ENCODE data around the gene INTS2. TPM values are rescaled to one million over a fixed set of nuclear protein-coding genes. Genes with fewer than 3 reads are reported as not detected.
"Not testable (repeated sequence)": the region's sequence is repeated elsewhere in the genome, so short reads cannot be mapped to it uniquely, and the experiment has no call there.

The INTS2 gene
- total RNA-seq, 4 donors from 2014 or later, result 6.7 to 13.2 (median 10.2) TPM

DNA sequence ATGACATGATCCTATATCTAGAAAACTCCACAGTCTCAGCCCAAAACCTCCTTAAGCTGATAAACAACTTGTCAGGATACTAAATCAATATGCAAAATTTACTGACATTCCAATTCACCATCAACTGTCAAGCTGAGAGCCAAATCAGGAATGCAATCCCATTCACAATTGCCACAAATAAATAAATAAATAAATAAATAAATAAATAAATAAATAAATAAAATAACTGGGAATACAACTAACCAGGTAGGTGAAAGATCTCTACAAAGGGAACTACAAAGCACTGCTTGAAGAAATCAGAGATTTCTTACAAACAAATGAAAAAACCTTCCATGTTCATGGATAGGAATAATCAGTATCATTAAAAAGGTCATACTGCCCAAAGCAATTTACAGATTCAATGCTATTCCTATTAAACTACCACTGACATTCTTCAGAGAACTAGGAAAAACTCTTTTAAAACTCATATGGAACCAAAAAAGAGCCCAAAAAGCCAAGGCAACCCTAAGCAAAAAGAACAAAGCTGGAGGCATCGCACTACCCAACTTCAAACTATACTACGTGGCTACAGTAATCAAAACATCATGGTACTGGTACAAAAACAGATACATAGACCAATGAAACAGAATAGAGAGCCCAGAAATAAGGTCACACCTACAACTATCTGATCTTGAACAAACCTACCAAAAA is 102.2 kb downstream of the INTS2 start:
- TF ChIP-seq POLR2A (IDR thresholded peaks at IDR 0.05), result no peak
- TF ChIP-seq, protein P1, sequence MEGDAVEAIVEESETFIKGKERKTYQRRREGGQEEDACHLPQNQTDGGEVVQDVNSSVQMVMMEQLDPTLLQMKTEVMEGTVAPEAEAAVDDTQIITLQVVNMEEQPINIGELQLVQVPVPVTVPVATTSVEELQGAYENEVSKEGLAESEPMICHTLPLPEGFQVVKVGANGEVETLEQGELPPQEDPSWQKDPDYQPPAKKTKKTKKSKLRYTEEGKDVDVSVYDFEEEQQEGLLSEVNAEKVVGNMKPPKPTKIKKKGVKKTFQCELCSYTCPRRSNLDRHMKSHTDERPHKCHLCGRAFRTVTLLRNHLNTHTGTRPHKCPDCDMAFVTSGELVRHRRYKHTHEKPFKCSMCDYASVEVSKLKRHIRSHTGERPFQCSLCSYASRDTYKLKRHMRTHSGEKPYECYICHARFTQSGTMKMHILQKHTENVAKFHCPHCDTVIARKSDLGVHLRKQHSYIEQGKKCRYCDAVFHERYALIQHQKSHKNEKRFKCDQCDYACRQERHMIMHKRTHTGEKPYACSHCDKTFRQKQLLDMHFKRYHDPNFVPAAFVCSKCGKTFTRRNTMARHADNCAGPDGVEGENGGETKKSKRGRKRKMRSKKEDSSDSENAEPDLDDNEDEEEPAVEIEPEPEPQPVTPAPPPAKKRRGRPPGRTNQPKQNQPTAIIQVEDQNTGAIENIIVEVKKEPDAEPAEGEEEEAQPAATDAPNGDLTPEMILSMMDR (IDR thresholded peaks at IDR 0.05), result no peak

DNA sequence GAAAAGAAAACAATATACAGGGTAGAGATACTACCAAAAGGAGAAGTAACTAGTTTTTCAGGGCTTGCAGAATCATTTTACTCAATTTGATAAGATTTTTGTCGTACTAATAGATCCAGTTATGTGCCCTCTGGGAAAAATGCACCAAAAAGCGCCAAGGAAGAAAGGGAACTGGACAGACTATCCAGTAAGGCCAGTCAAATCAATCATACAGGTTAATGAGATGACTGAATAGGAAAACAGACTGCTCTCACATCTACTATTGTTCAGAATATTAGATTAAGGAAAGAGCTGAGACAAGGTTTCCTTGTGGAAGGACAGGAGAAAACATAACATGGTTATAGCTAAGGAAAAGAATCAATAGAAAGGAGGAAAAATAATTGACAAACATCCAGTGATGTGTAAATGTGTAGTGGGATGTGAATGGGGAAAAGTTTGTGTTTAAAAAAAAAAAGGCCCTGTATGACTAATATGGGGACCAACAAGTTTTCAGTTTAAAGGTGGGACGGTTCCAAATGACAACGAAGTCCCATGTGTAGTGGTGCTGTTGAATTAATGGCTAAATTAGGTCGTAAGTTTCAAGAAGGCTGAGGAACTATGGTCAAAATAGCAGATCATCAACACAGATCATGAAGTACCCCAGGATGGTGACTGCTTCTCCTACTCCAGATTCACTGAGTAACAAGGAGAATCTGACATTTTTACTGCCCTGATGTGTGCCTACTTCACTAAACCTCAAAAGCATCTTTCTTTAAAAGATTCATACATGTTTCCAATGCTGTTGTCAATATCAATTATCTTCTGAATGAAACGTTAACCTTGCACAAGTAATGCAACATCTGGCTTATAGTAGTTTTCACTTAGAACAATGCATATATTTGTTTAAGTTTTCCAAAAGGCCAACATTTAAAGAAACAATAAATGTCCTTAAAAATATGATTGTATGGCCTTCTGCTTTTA is 105.2 kb downstream of the INTS2 start:
- Histone ChIP-seq H3K36me3 (no peaks in the 10 kb centered on the region), H3K27ac (no peak overlapping the region), H3K27me3 (no peaks in the 10 kb centered on the region), H3K9me3 (no peaks in the 10 kb centered on the region), H3K4me3 (no peak overlapping the region), H3K4me1 (no peaks in the 10 kb centered on the region)
- DNase-seq, result no peak
- TF ChIP-seq, protein P1 (IDR thresholded peaks at IDR 0.05), result no peak
- no peak for TF ChIP-seq POLR2A (IDR thresholded peaks at IDR 0.05)

More for the DNA sequence above, 102.2 kb downstream of the INTS2 start:
- Histone ChIP-seq H3K27ac (no peak overlapping the region), H3K4me3 (no peak overlapping the region), H3K27me3 (no peaks in the 10 kb centered on the region), H3K4me1 (no peaks in the 10 kb centered on the region), H3K9me3 (no peaks in the 10 kb centered on the region), H3K36me3 (no peaks in the 10 kb centered on the region)
- DNase-seq, result no peak

DNA sequence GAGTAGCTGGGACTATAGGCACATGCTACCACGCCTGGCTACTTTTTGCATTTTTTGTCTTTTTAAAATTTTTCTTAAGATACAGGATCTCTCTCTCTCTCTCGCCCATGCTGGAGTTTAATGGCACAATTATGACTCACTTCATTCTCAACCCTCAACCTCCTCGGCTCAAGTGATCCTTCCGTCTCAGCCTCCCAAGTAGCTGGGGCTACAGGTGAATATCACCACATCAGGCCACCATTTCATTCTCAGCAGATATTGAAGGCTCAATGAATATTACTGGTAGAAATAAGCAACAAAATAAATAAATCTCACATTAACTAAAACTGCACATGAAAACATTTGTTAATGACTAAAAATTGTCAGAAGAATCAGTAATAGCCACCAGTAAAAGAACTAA is 106.1 kb downstream of the INTS2 start:
- no peak overlapping the region for H3K4me3 ChIP-seq

DNA sequence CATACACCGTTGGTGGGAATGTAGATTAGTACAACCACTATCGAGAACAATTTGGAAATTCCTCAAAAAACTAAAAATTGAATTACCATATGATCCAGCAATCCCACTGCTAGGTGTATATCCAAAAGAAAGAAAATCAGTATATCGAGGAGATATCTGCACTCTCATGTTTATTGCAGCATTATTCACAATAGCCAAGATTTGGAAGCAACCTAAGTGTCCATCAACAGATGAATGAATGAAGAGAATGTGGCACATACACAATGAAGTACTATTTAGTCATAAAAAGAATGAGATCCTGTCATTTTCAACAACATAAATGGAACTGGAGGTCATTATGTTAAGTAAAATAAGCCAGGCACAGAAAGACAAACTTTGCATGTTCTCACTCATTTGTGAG is 108.5 kb downstream of the INTS2 start:
- H3K9me3 ChIP-seq, H3K36me3 ChIP-seq, H3K4me3 ChIP-seq, DNase-seq, H3K4me1 ChIP-seq, H3K27me3 ChIP-seq, H3K27ac ChIP-seq: not testable (repeated sequence)

More for the DNA sequence above, 106.1 kb downstream of the INTS2 start:
- no peak for DNase-seq
- H3K27me3 ChIP-seq, result no peaks in the 10 kb centered on the region
- TF ChIP-seq, protein P1 (IDR thresholded peaks at IDR 0.05), result no peak
- TF ChIP-seq POLR2A (IDR thresholded peaks at IDR 0.05), result no peak
- no peaks in the 10 kb centered on the region for H3K36me3 ChIP-seq
- H3K9me3 ChIP-seq, result no peaks in the 10 kb centered on the region
- no peaks in the 10 kb centered on the region for H3K4me1 ChIP-seq
- H3K27ac ChIP-seq, result no peak overlapping the region

DNA sequence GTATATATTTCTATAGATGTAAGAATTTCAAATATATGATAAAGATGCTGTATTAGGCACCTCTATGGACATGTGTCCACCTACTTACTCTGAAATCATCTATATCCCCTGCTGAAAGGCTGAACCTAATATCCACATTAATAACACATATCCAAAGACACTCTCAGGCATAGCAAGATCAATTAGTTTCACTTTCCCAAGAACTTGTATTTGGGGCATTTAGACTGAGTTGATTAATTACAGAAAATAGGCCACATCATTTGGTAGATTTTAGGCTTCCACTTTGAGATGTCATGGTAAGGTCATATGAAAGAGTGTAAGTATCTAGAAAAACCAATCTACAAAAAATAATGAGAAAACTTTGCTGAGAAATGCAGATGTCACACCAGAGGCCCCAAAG is 109.6 kb downstream of the INTS2 start:
- H3K27ac ChIP-seq, result no peak overlapping the region
- TF ChIP-seq POLR2A (IDR thresholded peaks at IDR 0.05), result no peak
- H3K4me3 ChIP-seq, result no peak overlapping the region
- H3K9me3 ChIP-seq, result no peaks in the 10 kb centered on the region
- no peak for DNase-seq
- H3K4me1 ChIP-seq, result no peaks in the 10 kb centered on the region
- no peaks in the 10 kb centered on the region for H3K36me3 ChIP-seq
- H3K27me3 ChIP-seq, result no peaks in the 10 kb centered on the region

DNA sequence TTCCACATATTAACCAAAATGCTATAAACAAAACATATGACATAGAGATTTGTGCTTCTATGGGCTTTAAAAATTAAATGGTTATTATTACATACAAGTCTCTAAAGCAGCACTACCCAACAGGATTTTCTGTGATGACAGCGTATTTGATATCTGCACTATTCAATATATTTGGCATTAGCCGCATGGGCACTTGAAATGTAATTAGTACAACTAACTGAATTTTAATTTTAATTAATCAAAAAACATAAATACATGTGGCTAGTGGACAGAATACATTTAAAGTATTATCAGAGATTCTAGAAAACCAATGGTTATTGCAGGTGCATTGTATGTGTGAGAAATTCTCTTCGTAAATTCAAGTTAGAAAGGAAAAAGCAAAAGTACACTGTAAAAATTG is 110.3 kb downstream of the INTS2 start:
- no peak for DNase-seq
- Histone ChIP-seq H3K9me3 (no peaks in the 10 kb centered on the region), H3K36me3 (no peaks in the 10 kb centered on the region), H3K4me1 (no peaks in the 10 kb centered on the region), H3K27ac (no peak overlapping the region), H3K4me3 (no peak overlapping the region), H3K27me3 (no peaks in the 10 kb centered on the region)
- no peak for TF ChIP-seq POLR2A (IDR thresholded peaks at IDR 0.05)
- TF ChIP-seq, protein P1 (IDR thresholded peaks at IDR 0.05), result no peak

Data from Peyer's patch (tissue), 4 donors.